HG02852 (cell line): Measurements from ENCODE around the gene POU5F1.
"Not testable (repeated sequence)": the region's sequence is repeated elsewhere in the genome, so short reads cannot be mapped to it uniquely, and the experiment has no call there.

ENCODE experiments used
- ATAC-seq: cut with Tn5 transposase; IDR thresholded peaks from one replicate; pipeline ENCODE4 v1.9.1; 2021; ENCODE audit warnings: mild to moderate bottlenecking, moderate library complexity; ENCODE audit not compliant: unreplicated experiment

The POU5F1 gene

DNA sequence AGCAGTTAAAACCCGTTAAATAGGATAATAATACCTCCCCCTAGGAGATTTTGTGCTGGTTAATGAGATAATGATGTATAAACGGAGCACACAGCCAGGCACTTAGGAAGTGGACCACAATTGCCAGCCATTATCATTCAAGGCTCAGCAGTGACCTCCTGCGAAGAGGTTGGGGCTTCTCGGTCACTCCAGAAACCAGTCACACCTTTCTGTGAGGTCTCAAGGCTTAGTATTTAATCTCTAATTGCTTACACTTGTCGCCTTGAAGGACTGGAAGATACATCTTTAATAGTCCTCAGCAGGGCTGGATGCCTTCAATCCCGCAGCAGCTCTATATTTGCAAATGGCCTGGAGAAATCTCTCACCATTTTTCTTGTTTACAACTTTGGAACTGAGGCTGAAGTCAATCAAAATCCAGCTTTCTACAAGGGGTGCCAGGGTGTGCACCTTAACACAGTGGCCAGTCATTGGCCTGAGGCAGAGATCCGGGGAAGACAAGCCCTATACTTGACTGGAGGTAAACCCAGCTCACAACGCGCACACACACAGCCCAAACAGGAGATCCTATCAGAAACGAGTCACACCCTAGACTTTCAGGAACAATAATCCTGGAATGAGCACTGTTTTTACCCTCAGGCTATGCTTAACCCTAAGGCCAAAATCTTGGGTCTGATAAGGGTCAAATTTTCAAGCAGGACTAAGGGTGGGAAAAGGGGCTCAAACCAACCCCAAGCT, 1.2 kb downstream of the POU5F1 start:
- ATAC-seq, result no peak

- no peak for ATAC-seq
These were observed 1.9 kb downstream of the POU5F1 start for GRCh38 chr6:31168606-31169005.

DNA sequence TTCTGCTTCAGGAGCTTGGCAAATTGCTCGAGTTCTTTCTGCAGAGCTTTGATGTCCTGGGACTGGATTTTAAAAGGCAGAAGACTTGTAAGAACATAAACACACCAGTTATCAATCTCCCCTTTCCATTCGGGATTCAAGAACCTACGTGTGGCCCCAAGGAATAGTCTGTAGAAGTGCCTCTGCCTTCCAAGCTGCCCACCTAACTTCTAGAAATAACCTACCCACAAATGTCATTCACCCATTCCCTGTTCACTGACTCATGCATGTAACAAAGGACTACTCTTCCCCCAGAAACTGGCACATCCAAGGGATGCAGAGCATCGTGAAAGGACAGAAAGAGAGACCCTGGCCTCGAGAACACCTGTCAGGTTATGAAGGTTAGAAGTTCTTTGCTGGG, 4.5 kb downstream of the POU5F1 start:
- no peak for ATAC-seq

- ATAC-seq, result peak; percentile 77
These were observed 5.2 kb downstream of the POU5F1 start for GRCh38 chr6:31165064-31165832.

- ATAC-seq, result not testable (repeated sequence)
These were observed 5.9 kb downstream of the POU5F1 start for GRCh38 chr6:31164475-31165063.

DNA sequence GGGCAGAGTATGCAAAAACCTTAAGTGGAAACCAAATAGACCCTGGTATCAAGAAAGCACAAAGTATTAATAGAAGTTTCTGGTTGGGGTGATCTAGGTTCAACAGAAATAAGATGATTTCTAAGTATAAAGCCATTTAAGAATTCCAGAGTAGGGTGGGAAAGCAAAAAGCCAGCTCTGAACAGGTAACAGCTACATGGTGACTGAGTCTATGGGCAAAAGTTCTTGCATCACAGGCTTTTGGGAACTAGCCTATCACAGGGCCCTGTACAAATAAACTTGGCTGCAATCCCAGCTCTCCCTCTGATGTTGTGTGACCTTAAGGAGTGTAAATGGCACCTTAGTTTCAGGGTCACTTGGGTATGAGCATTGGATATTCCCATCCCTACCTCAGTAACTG, 6.6 kb downstream of the POU5F1 start:
- ATAC-seq, result no peak

GRCh38 chr6:31162463-31163165, 7.9 kb downstream of the POU5F1 start:
- ATAC-seq, result no peak

DNA sequence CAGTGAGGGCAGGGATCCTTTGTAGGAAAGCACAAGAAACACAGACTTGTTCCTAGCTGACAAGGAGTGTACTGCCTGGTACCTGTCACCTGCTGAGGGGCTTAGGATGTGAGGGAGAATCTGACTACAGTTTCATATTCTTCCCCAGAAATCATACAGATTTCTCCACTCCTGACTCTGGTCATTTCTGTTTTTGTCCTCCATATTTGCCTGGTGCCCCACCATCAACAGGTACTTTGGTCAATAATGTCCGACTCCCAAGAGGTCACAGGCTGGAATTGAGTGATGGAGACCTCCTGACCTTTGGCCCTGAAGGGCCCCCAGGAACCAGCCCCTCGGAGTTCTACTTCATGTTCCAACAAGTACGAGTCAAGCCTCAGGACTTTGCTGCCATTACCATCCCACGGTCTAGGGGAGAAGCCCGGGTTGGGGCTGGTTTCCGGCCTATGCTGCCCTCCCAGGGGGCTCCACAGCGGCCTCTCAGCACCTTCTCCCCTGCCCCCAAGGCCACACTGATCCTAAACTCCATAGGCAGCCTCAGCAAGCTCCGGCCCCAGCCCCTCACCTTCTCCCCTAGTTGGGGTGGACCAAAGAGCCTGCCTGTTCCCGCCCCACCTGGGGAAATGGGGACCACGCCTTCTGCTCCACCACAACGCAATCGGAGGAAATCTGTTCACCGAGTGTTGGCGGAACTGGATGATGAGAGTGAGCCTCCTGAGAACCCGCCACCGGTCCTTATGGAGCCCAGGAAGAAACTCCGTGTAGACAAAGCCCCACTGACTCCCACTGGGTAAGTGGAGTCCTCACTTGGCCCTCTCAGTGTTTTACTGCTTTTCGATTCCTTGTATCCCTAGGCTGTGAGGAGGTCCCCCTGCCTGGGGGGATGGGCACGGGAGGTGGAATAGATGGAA, 9.0 kb downstream of the POU5F1 start:
- no peak for ATAC-seq

- ATAC-seq, result no peak
These were observed 11.3 kb downstream of the POU5F1 start for GRCh38 chr6:31158863-31159855.

DNA sequence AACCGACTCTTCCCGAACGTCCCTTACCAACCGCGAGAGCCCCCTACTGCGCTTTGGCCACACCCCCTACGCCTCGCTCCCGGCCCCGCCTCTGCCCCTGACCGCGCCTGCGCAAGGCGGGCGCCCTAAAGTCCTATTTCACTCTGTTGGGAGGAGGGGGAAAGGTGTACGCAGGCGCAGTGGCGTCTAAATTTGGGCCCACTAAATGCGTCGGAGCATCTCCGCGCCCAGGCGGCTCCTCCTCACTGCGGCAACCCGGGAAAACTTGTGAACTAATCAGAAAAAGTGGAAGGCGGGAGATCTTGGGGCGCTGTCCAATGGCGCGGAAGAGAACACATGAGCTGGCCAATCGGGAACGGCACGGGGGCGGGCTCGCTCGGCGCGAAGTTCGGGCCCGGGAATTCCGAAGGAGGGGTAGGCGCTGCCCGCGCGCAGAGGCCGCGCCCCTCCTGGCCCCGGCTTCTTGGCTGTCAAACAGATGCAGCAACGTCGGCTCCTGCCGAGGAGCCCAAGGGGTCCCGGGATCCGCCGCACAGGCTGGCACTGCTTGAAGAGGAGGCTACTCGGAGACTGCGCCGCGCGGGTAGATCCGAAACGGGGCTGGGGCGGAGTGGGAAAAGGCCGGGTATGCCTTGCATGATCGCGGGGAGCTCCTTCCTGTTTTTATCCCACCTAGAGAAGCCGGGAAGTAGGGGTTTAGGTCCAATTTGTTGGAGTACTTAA, 12.2 kb downstream of the POU5F1 start, which contains the start of gene TCF19:
TSS of gene TCF19 (plus strand) at position 450 of the 723 bp plus-strand sequence. CDS start 881 bp downstream, outside the sequence.
- peak; percentile 84 for ATAC-seq

DNA sequence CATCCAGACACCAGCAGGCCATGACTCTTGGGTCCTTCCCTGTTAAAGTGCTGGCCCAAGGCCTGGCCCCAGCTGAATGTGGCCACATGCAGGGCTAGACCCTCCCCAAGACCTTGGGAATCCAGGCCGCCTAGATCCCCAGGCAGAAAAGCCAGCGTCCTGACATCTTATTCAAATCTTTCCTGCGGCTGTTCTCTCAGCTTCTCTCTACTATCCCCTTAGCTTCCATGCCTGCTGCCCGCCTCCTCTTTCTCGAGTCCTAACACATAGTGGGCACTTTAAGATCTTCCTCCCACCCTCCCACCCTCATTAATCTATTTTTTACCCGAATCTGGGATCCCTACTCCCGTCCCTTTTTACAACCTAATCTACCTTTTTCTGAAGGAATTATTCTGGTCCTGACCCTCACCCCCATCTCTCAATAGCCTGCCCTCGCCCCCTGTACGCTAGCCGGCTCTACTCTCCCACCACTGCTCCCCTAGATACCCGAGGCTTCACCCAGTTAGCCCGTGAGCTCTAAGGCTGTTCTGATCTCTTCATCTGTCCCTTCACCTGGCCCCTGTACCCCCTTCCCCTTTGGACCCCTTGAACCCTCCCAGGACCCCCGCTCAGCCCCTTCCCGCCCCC, 12.9 kb downstream of the POU5F1 start, which contains the start of gene CCHCR1:
TSS of gene CCHCR1 (minus strand) at position 290 of the 627 bp plus-strand sequence. CDS start at position 88, 202 bp downstream.
- ATAC-seq, result no peak

DNA sequence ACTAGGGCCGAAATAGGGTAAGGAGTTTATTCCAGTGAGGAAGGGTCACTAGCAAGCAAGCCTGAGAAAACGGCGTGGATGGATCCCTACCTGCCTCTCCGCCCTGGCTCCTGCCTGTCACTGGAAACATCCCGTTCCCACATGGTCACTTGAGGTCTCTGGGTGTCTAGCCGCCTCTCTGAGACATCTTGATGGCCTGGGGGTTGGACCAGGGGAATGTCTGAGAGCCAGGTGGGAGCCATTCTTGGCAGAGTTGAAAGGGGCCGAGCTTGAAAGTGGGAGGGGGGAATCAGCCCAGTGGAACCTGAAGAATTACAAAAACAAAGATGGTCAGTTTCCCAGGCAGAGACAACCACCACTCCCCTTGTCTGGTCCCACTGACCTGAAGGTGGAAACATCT, 13.8 kb downstream of the POU5F1 start:
- no peak for ATAC-seq

GRCh38 chr6:31154436-31154835, 16.0 kb downstream of the POU5F1 start:
- no peak for ATAC-seq

- no peak for ATAC-seq
These were observed 17.7 kb downstream of the POU5F1 start for GRCh38 chr6:31152781-31153180.

DNA sequence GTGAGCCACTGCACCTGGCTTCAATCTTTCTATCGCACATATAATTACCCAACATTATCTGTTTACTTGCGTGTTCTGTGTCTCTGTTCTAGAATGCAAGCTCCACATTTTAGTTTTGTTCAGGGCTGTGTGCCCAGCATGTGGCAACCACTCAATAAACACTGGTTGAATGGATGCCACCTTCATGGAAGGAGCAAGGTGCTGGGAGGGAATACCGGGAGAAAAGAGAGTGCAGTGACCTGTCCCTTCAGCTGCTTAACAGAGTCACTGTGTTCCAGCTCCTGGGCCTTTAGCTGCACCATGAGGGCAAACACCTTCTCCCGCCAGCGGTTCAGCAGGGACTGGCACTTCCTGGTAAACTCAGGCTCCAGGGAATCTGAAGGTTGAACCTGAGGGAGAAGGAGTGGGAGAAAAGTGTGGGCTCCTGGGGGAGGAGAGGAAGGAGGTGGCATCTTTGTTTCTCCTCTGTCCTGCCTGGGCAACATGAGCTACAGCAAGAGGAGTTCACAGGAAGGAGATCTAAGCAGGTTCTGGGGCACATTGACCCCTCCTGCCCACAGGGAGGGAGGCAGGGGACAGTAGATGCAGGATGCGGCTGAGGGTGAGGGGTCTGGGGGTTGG, 20.5 kb downstream of the POU5F1 start:
- no peak for ATAC-seq

- ATAC-seq, result no peak
These were observed 25.1 kb downstream of the POU5F1 start for GRCh38 chr6:31145386-31145785.

GRCh38 chr6:31144970-31145340, 25.5 kb downstream of the POU5F1 start:
- no peak for ATAC-seq
